Activated CD4-positive, alpha-beta T cell treated with anti-CD3 and anti-CD28 coated beads, Interleukin-2, Interleukin-4, amounts not matched to agents 100 ng/mL and 50 ng/mL, durations not matched to agents 16 hours and 8 hours (primary cell): ENCODE data around the gene GDF10.

Experiments used
- DNase-seq: peaks from one replicate; pipeline ENCODE4 v3.0.0-alpha.2; 2020; ENCODE audit warnings: low spot score

The GDF10 gene, protein sequence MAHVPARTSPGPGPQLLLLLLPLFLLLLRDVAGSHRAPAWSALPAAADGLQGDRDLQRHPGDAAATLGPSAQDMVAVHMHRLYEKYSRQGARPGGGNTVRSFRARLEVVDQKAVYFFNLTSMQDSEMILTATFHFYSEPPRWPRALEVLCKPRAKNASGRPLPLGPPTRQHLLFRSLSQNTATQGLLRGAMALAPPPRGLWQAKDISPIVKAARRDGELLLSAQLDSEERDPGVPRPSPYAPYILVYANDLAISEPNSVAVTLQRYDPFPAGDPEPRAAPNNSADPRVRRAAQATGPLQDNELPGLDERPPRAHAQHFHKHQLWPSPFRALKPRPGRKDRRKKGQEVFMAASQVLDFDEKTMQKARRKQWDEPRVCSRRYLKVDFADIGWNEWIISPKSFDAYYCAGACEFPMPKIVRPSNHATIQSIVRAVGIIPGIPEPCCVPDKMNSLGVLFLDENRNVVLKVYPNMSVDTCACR

GRCh38 chr10:47299611-47300428 lies at the start of gene GDF10:
TSS of gene GDF10 (plus strand) at chr10:47300197. CDS start at chr10:47300652, 455 bp downstream.
- DNase-seq = no peak

DNA sequence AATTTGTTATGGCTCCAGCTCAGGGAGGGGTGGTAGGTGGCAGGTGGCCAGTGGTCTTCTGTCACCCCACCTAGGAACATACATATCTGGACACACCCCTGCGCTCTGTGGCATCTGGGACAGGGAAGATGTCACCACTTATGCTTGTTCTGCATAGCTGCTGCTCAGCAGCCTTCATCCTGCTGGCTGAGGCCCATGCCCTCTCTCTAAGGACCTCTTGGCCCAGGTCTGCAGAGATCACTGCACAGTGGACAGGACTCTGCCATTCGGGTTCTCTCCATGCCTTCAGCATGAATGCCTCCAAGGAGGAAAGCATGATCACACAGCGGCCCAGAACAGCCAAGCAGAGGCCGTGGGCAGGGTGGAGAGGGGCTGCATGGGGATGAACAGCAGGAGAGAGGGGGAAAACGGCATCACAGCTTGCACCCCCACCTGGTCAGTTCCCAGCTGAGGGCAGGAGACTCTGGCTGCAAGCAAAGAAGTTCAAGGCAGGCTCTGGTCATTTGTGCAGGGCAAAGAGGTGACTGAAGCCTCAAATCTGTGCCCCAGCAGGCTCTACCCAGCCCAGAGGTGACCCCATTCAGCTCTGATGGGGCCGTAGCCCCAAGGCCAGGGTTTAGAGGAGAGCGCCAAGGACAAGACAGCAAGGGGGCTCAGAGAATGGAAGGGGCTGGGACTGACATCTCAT lies 47.8 kb upstream of the GDF10 start:
- no peak for DNase-seq

- no peak for DNase-seq
Measured at GRCh38 chr10:47253030-47253637, 46.9 kb upstream of the GDF10 start.

DNA sequence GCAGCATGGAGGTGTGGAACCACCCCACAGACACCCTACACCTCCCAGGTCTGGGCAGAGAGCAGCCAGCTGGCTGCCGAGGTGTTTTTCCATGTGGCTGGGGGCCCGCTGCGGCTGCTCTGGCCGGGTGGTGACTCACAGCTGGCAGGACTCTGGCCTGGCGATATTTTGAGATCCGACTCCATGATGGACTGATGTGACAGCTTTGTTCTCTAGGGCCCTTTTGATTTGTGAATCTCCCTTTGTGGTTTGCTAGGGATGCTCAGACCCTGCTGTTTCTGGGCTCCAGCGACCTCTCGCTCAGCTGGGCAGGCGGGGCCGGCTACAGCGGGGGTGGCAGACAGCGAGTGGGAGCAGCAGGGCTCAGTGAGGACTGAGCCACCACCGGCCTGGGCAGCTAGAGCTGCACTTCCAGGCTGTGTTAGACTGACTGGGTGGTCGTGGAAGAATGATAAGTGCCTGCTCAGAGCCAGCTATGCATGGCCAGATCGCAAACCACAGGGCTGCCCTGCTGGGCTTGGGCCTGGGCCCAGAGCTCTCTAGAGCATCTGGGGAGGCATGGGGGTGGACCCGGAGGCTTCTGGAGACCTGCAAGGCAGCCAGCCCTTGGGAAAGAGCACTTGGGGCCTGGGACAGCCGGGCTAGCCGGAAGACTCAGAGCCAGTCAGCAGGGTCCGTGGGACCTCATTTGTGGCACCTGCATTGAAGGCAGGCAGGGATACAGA lies 46.2 kb upstream of the GDF10 start:
- DNase-seq = no peak

DNA sequence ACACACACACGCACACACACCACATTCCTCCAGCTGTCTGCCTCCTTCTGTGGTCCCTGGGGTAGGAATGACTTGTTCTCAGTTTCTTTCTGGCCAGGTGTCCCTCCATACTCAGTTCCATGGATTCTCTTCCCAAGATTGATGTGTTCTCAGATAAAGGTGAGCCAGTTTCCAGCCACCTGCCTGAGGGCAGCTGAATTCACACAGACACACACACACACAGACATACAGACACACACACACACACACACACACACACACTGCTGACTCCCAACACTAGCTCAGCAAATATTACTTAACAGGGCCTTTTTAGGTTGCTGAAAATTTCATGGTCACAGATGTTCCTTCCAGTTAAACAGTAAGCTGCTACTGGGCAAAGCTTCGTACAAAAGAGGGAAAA lies 45.4 kb upstream of the GDF10 start:
- DNase-seq = no peak

DNA sequence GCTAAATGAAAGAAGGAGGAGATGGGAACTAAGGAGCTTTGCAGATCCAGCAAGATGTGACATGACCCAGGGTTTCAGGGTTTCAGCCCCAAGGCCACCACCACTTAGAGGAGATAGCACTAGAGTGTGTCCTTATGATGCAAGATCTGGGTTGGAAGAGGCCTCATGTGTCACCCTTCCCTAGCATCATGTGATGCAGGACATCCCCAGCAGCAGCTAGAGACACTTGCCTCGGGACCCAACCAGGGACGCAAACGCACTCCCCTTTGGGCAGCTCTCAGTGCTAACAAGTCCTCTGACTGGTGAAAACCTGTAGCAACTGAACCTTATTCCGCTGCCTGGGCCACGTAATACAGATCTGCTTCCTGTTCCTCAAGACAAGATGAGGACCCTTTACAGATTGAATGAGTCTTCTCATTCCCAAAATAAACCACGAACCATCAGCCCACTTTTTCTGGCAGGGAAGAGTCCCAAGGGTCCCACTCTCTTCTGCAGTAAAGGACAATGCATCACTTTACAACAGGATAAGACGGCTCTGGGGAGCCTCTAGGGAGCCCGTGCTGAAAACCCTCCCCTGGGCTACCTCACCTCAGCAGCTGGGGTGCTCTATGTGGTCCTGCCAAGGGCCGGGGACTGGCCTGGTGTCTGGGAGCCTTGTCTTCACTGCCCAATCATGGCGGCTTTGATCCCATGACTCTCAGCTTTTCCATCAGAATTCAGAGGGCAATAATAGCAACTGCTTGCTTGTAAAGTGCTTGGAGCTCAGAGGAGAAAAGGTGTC lies 44.8 kb upstream of the GDF10 start:
- no peak for DNase-seq

GRCh38 chr10:47255866-47256265 lies 44.1 kb upstream of the GDF10 start:
- no peak for DNase-seq

- DNase-seq = no peak
Measured at GRCh38 chr10:47256751-47257336, 43.2 kb upstream of the GDF10 start.

- peak; percentile 43 for DNase-seq
Measured at GRCh38 chr10:47257396-47258120, 42.4 kb upstream of the GDF10 start.

DNA sequence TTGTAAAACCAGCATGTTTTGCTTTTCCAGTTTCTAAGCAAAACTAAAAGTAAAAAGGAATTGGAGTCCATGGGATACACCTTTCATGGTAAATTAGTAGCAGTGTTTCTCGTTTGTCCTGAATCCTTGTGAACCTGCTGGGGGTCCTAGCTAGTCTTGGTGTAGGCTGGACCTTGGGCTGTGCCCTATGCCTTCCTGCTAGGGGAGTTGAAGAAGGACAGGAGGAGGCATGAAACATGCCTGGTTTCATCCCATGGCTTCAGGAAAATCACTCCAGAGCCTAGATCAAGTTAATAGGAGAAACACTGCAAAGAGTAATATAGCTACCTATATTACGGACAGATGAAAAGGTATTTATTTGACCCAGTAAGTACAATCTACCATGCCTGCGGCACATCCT lies 41.1 kb upstream of the GDF10 start:
- no peak for DNase-seq

DNA sequence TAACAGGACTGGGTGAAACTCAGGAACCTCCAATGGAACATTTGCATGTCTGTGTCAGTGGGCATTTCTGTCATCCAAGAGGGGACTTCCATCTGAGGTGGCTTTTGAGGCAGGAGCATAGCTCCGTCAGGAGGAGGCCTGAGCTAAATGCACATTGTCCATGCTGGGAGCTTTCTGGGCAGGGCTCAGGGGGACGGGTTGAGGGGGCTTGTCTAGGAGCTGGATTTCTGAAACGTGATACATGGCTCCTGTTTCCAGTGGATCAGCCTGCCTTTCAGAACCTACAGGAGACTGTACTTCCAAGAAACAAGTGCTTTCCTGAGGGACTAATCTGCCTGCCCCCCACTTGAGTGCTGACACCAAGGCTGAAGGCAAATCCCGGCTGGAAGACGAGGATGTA lies 40.5 kb upstream of the GDF10 start:
- DNase-seq = no peak

DNA sequence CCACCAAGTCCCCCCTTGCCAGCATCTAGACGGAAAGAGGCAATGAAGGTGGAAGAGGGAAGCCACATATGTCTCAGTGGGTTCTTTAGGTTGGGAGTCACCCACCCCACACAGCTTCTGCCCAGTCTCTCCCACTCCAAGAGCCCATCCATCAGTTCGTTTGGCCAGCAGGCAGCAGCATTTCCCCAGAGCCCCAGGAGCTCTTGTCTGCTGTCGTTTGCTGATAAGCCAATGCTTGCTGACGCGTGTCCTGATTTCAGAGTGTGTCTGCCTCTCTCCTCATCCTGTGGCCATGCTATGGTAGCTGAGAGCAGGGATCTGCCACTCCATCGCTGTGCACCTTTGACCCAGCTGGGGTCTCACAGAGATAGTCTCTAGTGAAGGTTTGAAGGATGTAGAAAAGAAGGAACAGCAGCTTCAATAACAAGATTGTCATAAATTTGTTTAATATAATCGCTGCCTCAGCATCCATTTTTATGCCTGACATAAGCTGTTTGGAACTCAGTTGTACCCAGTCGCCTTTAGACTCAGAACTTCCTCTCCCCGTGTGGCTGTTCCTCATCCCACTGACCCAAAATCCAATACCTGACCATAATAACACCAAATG lies 39.4 kb upstream of the GDF10 start:
- DNase-seq = no peak

DNA sequence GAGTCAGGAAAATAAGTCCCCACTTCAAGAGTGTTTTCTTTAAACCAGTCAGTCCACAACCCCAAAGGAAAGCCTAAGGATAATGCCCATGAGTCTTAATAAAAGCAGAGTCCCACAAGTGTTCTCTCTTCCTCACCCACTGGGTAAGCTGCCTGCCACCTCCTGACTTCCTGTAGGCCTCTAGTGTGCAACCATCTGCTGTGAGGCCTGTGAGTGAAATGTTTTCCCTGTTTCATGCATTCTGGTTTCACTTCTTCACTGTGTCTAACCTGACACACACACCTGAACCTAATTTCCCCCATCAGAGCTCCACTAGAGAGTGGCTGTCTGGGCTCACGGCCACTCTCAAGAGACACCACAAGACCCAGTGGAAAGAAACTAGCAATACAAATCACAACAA lies 38.9 kb upstream of the GDF10 start:
- no peak for DNase-seq

DNA sequence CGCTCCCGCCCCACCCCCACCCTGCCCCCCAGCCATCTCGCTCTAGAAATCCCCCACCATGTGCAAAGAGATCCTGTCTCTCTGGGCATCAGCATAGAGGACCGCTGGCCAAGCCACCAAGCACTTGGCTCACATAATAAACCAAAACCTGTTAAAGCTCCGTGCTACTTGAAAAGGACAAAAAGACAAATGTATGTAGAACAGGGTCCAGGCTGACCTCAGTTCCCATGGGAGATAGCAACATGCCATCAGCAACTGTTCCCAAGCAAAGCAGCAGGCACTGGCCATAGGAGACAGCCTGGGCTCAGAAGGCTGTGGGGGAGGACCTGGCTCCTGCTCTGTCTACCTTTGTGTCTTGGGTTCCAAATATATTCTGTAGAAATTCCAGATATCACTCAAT lies 38.4 kb upstream of the GDF10 start:
- no peak for DNase-seq

DNA sequence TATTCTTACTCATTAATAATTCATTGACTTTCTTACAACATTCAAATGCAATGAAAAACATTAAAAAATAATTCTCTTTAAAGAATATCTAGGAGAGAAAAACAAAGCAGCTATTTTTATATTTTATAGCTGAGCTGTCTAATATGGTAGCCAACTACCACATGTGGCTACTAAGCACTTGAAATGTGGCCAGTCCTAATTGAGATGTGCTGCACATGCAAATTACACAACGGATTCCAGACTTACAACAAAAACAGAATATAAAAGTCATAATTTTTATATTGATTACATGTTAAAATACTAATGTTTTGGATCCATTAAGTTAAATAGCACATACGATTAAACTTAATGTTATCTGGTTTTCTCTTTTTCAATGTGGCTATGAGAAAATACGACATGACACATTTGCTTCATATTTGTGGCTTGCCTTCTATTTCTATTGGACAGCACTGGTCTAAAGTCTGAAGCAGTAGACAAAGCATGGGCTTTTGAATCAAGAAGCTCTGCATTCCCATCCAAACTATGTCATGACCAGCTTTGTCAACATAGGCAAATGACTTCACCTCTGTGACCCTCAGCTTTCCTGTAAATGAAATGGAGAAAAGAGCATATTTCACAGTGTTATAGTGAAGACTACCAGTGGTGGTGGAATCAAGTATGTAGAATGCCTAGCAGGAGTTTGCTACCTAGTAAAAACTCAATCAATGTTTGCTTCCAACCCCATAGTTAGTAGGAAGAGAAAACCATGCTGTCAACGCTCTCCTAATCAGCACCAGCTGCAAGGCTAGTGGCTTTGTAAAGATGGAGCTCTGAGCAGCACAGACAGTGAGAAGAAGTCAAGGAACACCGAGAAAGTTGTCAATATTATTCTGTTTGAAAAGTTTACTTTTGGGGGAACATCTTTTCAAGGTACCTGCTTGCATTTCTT lies 37.1 kb upstream of the GDF10 start:
- DNase-seq = no peak

GRCh38 chr10:47264797-47265281 lies 35.2 kb upstream of the GDF10 start:
- peak; percentile 28 for DNase-seq

GRCh38 chr10:47266602-47267001 lies 33.4 kb upstream of the GDF10 start:
- DNase-seq = no peak

GRCh38 chr10:47268696-47269095 lies 31.3 kb upstream of the GDF10 start:
- no peak for DNase-seq
